SIG-M5 (cell line): Measurements from ENCODE around the gene UGT2B7.
"Not testable (repeated sequence)": the region's sequence is repeated elsewhere in the genome, so short reads cannot be mapped to it uniquely, and the experiment has no call there.

Source experiments
- DNase-seq: peaks from one replicate; lab custom pipeline; 2025; lab: John Stamatoyannopoulos, UW

The UGT2B7 gene

GRCh38 chr4:69088473-69088872 lies 7.8 kb upstream of the UGT2B7 start:
- DNase-seq, result no peak

DNA sequence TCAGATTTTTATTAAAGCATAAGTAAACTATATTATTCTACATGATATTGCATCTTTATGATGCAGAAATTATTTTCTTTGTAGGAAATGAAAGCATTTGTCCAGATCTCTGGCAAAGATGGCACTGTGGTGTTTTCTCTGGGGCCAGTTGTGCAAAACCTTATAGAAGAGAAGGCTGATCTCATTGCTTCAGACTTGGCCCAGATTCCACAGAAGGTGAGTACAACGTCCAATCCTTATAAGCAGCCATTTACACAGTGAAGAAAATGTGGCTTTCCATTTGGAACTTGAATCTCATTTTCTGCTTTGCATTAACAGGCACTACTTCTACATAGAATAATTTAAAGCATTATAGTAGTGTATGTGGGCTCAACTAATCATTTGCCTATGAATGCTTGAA lies 6.9 kb upstream of the UGT2B7 start:
- DNase-seq, result no peak

DNA sequence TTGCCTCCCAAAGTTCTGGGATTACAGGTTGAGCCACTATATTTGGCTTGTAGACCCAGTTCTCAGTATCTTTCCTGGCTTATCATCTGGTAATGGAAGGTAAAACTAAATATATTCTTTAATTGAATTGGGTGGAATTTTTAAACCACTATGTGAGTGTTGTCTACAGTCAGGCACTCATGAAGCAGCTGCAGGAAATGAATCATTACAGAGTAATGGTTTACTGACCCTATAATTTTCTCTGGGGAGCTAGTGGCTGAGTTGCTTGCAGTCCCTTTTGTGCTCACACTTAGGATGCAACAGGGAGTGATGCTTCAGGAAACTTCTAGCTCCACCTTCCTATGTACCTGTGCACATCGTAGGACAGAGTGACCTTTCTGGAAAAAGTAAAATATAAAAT lies 4.1 kb upstream of the UGT2B7 start:
- DNase-seq, result no peak

- no peak for DNase-seq
Measured at GRCh38 chr4:69092980-69093568, 3.2 kb upstream of the UGT2B7 start.

DNA sequence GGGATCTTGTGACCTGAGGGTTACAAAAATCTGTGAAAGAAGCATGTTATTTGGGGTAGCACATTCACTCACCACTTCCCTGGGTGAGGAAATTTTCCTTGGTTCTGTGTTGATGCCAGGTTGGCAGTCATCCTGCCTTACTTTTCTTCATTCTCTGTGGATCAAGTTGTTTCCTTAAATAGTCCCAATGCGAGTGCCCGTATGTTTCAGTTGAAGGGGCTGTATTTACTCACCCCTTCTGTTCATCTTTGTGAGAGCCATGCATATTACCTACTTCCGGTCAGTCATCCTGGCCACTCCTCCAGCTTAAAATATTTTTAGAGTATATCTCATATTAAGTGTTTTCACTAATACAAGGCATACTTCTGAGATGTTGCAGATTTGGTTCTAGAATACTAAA lies 2.6 kb upstream of the UGT2B7 start:
- DNase-seq, result no peak

DNA sequence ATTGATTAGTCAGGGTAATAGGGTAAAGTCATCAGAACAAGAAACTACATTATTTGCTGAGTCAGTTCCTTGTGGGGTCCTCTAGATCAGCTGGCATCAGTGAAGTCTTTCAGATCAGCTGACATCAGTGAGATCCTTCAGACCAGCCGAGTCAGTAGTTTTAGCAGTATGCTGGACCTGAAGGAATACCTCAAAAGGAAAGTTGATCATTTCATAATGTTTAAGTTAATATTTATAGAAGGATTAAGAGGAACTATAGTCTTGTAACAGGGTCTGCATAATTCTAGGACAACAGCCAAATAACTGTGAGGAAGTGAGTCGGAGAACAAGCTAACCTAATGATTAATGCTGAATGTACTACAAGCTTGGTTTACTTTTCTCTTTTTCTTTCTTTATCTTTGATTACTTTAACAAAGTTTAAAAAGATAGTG lies 958 bp upstream of the UGT2B7 start:
- no peak for DNase-seq

DNA sequence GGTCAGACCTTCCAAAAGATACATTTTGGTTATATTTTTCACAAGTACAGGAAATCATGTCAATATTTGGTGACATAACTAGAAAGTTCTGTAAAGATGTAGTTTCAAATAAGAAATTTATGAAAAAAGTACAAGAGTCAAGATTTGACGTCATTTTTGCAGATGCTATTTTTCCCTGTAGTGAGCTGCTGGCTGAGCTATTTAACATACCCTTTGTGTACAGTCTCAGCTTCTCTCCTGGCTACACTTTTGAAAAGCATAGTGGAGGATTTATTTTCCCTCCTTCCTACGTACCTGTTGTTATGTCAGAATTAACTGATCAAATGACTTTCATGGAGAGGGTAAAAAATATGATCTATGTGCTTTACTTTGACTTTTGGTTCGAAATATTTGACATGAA lies 536 bp downstream of the UGT2B7 start:
- DNase-seq, result no peak

- no peak for DNase-seq
Measured at GRCh38 chr4:69098470-69098869, 2.2 kb downstream of the UGT2B7 start.

DNA sequence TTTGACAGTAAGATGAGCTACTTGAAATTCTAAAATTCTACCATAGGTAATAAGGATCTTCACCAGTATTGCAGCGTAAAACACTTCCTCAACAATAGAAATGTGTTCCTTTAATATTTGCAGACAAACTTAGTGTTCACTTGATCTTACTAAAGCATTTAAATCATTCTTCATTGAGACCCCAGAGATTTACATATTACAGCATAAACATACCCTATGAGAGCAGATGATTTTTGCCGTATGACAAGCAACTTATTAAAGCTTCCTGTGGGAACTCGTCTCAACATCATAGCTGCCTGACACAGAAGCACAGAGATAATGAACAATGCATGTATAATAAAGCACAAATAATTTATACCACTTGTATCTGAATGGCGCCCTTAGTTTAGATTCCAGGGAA lies 3.6 kb downstream of the UGT2B7 start:
- no peak for DNase-seq

DNA sequence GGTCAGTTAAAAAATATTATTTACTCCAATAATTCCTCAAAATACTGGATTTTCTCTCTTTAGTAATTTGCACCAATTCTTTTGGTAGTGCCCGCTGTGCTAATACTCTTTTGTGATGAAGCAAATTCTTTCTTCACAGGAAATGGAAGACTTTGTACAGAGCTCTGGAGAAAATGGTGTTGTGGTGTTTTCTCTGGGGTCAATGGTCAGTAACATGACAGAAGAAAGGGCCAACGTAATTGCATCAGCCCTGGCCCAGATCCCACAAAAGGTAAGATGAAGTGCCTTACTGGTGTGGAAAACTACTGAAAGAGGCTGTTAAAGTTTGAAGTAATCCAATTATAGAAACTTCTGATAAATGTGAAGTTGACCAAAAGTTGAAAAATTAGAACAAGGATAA lies 6.4 kb downstream of the UGT2B7 start:
- not testable (repeated sequence) for DNase-seq

GRCh38 chr4:69104719-69105275 lies 8.5 kb downstream of the UGT2B7 start:
- no peak for DNase-seq

DNA sequence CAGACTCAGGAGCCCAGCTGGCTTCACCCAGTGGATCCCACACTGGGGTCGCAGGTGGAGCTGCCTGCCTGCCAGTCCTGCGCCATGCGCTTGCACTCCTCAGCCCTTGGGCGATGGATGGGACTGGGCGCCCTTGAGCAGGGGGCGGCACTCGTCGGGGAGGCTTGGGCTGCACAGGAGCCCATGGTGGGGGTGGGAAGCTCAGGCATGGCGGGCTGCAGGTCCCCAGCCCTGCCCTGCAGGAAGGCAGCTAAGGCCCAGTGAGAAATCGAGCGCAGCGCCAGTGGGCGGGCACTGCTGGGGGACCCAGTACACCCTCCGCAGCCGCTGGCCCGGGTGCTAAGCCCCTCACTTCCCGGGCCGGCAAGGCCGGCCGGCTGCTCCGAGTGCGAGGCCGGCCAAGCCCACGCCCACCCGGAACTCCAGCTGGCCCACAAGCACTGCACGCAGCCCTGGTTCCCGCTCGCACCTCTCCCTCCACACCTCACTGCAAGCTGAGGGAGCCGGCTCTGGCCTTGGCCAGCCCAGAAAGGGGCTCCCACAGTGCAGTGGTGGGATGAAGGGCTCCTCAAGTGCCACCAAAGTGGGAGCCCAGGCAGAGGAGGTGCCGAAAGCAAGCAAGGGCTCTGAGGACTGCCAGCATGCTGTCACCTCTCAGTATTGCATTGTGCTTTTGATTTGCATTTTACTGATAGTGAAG lies 19.0 kb downstream of the UGT2B7 start:
- DNase-seq, result not testable (repeated sequence)

- no peak for DNase-seq
Measured at GRCh38 chr4:69115851-69116213, 19.6 kb downstream of the UGT2B7 start.

- DNase-seq, result no peak
Measured at GRCh38 chr4:69116645-69117321, 20.5 kb downstream of the UGT2B7 start.

- DNase-seq, result no peak
Measured at GRCh38 chr4:69120870-69121269, 24.6 kb downstream of the UGT2B7 start.

DNA sequence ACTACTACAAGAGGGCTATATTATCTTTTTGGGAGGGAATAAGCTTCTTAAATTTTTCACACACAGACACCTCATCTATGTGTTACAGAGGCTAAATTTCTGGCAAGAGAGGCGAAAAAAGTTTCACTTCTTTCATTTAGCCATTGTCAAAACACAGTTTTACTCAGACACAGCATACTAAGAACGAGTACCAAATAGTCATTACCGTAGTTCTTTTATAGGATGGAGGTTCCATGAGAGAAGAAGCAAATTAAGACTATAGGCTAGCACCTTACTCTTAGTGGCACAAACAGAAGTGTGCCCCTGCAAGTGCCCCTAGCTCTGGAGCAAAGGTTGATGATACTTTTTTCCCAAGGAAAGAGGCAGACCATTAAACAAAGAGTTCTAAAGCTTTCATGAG lies 26.2 kb downstream of the UGT2B7 start:
- no peak for DNase-seq

GRCh38 chr4:69124941-69125340 lies 28.7 kb downstream of the UGT2B7 start:
- DNase-seq, result no peak

DNA sequence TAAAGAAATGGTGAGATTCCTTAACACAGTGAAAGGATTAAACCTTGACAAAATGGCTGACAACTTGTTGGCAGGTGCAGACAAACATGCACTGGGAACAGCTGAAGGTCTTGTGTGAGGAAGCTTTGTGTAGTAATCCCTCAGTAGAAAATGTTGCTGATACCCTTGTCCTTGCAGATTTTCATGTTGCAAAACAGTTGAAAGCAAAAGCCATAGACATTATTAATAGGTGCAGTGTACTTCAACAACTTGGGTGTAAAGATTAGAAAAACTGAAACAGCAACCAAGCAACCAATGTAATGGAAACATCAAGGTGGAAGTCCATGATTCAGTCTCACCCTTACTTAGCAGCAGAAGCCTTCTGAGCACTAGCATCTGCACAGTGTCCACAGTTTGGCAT lies 29.8 kb downstream of the UGT2B7 start:
- no peak for DNase-seq

DNA sequence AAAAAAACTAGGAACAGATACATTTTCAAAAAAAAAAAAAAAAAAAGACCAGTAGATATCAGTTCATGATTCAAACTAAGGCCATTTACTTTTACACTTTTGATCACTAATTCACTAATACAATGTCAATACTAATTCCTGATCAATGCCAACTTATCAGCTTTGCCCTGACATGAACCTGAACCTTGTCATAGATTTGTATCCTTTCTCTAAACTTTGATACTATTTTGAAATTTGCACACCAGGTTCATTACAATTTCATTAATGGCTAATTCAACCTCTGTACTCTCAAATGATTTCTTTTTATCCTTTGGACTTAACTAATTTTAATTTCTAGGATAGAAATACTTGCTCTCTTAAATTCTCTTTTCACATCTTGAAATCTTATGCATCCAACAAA lies 37.7 kb downstream of the UGT2B7 start:
- no peak for DNase-seq

GRCh38 chr4:69134471-69134870 lies 38.2 kb downstream of the UGT2B7 start:
- no peak for DNase-seq

DNA sequence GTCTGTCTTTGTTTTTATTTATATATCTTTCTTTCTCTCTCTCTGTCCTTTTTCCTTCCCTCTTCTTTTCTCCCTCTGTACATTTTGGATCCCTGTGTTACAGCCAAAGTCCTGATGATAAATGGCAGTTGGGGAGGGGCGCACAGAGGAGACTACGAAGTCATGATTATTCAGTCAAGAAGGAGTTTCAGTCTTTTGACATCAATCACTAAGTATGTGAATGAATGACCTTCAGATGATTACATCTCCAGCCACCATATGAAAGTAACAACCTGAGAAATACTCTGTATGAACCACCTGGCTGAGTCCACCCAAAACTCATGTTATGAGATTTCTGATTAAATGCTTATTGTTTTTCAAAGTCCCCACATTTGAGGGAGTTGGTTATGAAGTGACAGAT lies 45.0 kb downstream of the UGT2B7 start:
- no peak for DNase-seq

DNA sequence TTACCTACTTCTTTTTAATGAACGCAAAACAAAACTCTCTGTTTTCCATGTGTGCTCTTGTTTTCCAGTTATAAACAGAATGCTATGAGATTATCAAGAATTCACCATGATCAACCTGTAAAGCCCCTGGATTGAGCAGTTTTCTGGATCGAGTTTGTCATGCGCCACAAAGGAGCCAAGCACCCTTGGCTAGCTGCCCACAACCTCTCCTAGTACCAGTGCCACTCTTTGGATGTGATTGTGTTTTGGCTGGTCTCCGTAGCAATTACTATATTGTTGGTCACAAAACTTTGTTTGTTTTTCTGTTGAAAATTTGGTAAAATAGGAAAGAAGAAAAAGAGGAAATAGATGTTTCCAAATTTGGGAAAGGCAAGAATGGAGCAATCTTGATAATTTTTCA lies 51.1 kb downstream of the UGT2B7 start:
- DNase-seq, result no peak

- no peak for DNase-seq
Measured at GRCh38 chr4:69154021-69154420, 57.7 kb downstream of the UGT2B7 start.
